UCSD-AML1 (cell line): ENCODE measurements around the gene PDXDC1.
A peak's percentile ranks its signal among the peaks of the same experiment; 100 is the strongest.
"Not testable (repeated sequence)": the region's sequence is repeated elsewhere in the genome, so short reads cannot be mapped to it uniquely, and the experiment has no call there.

Experiments used
- DNase-seq: peaks from one replicate; lab custom pipeline; 2025; ENCODE audit not compliant: unreplicated experiment; lab: John Stamatoyannopoulos, UW

Gene PDXDC1

DNA sequence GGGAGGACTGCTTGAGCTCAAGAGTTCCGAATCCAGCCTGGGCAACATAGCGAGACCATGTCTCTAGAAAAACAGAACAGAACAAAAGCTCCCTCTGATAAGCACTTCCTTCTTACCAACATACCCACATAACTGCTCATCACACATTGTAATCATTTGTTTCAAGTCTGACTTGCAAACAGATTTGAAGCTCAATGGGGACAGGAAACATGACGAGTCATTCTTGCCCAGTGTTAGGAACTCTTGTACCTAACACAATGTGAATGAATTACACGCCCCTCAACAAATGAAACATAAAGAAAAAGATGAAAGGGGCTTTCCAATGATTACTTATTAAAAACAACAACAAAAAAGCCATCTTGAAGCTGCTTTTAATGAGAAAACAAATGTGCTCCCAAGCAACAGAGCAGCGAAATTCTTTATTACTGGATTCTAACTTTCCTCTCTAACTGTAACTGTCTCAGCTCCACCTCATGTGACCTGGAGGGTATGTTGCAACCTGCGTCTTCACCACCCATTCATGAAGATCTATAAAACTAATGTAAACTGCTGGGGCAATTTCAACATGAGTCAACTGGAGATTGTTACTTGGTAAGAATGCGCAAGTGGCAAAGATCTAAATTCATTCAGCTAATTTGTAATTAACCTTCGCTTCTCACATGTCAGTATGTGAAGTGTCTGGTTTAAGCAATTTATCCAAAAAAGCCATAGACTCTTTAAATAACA is 87.4 kb downstream of the PDXDC1 start:
- DNase-seq, result not testable (repeated sequence)

DNA sequence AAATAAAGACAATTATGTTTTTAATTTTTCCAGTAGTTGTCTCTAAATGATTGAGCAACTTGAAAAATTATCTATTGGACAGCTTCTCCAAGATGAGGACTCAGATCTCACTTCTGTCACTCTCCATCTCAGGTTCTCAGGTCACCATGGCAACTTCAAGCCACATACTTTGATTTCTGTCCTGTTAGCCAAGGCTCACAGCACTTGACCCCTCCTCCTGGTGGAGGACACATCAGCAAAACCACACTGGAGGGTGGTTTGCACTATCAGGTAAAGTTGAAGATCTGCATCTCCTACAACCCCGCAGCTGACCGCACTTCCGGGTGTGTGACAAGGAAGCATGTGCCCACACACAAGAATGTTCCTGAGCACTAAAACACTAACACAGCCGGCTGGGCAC is 91.1 kb downstream of the PDXDC1 start:
- not testable (repeated sequence) for DNase-seq

DNA sequence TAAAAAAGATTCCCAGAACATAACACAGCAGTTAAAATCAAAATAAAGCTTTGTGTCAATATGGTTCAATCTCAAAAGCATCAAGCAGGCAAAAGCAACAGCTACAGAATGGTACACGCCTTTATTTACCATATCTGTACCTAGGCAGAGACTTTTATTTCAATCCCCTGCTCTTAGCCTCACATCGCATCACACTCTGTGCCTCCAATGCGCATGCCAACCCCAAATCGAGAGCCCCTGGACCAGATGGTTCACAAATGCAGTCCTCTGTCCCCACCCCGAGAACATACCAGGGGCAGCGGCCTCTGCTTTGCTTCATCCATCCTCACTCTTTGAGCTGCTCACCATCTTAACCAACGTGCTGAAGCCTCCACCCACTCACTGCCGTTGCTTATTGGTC is 91.9 kb downstream of the PDXDC1 start:
- not testable (repeated sequence) for DNase-seq

DNA sequence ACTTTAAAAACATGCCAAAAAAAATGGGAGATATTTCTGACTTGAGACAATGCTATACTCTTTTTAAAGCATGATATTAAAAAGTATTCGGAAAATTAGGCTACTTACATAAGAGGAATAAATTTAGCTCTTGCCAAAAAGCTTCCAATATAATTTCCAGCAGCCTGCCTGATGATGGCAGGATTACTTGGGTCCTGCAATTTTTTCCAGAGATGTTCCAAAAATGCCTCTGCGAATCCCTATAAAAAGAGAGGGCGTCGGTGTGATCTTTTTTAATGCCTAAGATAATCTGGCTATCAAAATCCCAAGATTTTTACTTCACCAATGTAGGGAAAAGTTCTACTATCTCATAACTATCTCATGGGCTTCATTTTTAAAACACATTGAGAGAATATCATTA is 96.2 kb downstream of the PDXDC1 start:
- DNase-seq, result not testable (repeated sequence)

DNA sequence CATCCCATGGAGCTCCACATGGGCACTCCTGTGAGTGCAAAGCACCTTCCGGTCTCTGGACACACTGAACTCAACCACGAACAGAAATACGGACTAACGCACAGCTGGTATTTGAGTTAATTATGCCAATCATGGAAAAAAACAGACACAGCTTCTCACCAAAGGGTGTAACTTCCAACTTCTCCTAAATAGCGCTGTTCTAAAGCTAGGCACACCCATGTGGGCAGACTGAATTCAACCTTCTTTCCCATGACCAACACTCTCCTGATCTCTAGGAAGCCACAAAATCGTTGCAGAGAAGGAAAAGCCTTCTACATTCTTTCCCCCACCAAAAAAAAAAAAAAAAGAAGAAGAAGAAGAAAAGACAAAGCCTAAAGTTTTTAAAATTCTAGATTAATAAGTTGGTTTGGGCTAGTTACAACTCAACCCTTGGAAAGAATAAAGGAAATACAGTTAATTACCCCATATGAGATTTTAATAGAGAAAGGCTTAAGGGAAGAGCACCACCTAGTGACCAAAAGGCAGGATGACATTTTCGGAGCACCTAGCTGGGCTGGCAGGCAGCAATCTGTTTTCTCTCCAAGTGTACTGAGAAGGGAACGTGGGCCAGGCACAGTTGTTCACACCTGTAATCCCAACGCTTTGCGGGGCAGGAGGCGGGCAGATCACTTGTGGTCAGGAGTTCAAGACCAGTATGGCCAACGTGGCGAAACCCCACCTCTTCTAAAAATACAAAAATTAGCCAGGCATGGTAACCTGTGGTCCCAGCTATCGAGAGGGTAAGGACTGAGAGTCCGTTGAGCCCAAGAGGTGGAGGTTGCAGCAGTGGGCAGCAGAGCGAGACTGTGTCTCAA is 97.3 kb downstream of the PDXDC1 start:
- not testable (repeated sequence) for DNase-seq

DNA sequence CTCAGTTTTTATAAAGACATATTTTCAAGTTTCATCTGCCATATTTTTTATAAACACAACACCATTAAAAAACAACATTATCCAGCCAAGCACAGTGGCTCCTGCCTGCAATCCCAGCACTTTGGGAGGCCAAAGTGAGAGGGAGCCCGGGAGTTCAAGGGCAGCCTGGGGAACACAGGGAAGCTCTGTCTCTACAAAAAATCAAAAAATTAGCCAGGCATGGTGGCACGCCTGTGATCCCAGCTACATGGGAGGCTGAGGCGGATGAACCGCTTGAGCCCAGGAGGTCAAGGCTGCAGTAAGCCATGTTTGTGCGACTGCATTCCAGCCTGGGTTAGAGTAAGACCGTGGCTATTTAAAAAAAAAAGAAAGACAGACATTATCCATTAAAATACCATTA is 98.3 kb downstream of the PDXDC1 start:
- no peak for DNase-seq

DNA sequence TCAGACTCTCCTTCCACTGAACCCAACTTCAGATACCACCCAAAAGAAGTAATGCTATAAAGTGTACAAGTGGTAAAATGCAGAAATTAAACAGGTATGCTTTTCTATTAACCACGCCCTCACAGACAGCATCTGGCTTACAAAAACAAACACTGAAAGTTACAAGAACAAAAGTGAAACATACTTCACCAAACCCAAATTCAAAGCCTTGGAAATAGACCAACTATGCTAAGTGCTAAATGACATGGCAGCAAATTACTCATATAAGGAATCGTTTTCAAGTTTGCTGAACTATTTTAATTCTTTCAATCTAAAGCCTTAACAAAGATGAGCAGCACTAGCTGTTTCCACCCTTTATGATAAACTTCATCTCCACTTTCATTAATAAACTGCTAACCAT is 101.3 kb downstream of the PDXDC1 start:
- not testable (repeated sequence) for DNase-seq

DNA sequence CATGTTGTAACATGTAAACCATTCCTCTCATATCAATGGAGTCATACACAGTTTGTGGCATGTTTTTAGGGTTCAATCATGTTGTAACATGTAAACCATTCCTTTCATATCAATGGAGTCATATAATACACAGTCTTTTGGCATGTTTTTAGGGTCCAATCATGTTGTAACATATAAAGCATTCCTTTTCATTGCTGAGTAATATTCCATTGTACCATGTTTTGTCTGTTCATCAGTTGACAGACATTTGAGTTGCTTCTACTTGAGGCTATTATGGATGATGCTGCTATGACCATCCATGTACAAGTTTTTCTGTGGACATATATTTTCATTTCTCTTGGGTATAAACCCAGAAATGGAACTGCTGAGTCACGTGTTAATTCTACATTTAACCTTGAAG is 106.1 kb downstream of the PDXDC1 start:
- DNase-seq, result not testable (repeated sequence)

DNA sequence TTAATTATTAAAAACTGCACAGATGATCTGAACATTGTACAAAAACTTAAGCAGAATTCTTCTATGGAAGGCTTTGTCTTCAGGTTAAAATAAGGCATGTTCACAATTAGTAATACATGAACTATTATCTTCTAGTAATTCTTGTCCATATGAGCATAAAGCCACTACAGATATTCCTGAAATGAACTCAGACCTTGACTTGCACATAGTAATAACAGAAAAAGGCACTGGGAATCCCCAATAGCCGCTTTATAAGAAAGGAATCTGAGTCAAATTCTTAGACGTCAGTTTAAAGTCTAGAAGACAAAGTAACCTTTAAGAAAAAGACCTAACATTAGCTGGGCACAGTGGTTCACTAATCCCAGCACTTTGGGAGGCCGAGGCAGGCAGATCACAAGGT is 108.0 kb downstream of the PDXDC1 start:
- DNase-seq, result not testable (repeated sequence)

DNA sequence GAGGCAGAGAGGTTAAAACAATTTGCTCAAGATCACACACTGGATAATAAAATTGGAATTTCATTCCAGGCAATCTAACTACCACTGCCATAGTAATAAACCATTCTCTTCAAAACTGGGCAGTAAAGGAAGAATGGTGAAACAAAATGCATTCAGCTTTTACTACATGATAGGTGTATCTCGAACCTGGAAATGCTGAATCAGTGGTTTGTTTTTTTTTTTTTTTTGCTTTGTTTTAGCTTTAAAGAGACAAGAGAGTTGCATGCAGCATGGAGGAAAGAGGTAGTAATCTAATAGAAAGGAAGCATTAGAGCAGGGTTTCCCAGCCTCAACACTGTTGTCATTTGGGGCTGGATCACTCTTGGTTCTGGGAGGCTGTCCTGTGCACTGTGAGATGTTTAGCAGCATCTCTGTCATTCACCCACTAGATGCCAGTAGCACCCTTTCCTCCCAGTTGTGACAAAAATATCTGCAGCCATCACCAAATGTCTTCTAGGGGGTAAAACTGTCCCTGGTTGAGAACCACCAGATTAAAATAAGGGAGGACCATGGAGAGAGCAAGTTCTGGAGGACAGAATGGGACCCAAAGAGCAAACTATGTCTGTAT is 115.9 kb downstream of the PDXDC1 start:
- not testable (repeated sequence) for DNase-seq

DNA sequence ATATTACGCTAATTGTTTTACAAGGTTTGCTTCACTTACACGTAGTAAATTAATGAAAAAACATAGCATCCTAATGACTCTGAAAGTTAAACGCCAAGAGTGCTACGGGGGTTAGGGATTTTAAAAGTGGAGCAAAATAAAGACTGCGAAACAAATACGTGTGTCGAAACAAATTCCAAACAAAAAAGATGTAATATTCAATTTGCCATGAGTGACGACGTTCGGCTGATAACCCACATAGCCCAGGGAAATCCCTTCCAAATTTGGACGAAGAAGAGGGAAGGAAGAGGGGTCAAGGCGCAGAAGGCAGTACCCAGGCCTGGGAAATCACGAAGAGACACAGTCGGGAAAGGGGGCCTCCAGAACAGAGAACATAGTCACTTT is 118.7 kb downstream of the PDXDC1 start:
- DNase-seq, result not testable (repeated sequence)

DNA sequence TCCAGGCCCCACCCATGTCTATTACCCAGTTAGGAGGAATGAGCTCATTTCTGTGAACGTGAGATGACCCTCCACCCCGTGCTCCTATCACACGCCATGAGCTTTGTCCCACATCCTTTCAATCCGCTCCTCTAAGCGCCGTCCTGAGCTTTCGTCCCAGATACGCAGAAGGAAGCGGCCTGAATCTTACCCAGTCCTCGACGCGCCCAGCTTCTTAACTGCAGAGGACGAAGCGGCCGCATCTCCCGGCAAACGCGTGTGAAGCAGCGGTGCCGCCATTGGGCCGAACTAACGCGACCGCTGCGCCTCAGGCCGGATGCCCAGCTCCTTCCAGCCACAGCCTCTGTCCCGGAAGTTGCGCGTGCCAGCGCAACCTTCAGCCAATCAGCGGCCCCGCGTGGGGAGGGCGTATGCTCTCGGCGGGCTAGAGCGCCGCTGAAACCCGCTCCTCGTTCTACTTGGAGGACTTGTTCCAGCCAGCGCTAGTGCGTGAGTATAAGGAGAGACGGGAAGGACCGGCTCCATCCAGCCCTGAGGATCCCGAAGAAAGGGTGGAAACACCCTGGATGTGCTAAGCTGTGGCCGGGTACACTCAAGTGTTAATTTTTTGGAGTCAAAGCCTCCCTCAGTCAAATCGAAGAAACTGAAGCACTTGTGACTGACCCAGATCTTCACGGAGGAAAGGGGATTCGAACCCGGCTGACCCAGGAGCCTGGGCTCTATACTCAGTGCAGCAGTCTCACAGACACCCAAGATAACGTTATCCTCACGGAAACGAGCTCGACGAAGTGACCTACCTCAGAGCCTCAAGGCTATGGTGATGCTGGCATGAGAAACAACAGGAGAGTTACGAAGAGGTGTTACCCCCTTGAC is 119.4 kb downstream of the PDXDC1 start, which contains the start of gene RRN3:
TSS of gene RRN3 (minus strand) at position 318 of the 873 bp plus-strand sequence. CDS start at position 279, 39 bp downstream.
- peak; percentile 94 for DNase-seq

DNA sequence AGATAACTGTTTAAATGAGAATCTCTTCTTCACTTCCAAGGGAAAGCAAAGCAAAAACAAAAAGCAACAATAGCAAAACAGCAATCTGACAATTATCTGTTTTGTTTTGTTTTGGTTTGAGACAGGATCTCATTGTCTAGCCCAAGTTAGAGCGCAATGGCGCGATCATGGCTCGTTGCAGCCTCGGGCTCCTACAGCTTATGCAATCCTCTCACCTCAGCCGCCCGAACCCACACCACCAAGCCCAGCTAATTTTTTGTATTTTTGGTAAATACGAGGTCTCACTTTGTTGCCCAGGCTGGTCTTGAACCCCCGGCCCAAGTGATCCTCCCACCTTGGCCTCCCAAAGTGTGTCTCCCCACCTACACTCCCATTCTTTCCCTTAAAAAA is 121.8 kb downstream of the PDXDC1 start:
- DNase-seq, result not testable (repeated sequence)

DNA sequence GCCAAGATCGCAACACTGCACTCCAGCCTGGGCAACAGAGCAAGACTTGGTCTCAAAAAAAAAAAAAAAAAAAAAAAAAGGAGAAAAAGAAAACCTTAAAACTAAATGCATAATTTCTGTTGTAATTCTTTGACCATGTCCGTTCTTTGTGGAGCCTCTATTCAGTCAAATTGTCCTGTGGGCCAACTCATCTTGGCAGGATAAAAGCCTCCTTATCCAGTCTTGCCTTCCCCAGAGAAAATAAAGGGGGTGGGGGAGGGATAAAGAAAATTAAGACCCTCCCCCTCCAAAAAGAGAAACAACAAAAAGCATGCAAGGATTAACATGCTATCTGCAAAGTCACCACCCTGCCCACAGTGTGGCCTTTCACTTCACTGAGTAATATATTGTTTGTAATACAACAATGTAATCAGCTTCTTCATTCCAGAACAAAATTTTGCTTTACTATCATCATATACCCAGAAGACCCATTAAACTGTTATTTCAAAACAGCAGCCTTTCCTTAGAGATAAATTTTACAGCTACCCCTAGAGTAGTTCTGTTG is 124.6 kb downstream of the PDXDC1 start:
- DNase-seq, result not testable (repeated sequence)

DNA sequence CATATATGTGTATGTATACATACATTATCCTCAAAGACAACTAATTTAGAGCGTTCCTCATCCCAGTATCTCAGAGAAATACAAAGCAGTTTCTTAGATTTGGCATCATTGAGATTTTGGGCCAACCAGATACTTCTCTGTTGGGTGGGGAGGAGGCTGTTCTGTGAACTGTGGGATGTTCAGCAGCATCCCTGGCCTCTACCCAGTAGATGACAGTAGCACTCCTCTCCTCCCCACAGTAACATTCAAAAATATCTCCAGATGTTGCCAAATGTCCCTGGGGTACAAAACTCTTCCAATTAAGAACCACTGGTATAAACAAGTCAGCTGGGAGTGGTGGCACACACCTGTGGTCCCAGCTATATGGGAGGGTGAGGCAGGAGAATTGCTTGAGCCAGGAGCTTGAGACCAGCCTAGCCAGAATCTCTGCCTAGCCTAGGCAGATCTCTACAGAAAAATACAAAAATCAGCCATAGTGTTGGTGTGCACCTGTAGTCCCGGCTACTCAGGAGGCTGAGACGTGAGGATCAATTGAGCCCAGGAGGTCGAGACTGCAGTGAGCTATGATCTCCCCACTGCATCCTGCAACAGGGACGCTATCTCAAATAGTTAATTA is 125.7 kb downstream of the PDXDC1 start:
- not testable (repeated sequence) for DNase-seq

DNA sequence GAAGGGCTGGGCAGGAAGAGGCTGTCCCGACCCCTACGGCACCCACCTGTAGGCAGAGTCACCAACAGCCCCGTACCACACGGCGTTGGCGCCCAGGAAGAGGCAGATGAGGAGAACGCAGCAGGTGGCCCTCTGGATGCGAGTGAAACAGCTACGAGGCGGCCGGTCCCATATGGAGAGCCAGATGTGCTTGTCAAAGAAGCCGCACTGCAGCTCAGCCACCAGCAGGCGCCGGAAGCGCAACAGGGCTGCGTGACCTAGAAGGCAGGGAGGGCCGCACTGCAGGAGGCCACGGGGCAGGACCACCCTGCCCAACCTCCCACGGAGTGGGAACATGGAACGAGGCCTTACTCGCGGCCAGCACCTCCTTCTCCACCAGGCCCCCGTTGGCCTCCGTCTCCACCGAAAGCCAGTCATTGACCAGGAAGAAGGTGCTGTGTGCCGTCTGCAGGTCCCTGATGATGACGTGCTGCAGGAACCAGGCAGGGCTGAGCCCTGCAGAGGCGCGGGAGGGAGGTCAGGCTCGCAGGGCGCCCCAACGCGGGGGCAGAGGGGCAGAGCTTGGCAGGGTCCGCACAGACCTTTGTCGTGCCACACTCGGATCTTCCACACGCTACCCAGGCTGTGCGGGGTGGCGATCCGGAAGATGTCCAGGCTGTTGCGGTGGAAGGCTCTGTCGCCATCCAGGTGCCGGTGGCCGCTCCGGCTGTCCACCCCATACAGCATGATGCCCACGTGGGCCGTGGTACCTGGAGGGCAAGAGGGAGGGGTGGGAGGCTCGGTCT is 153.0 kb downstream of the PDXDC1 start:
- not testable (repeated sequence) for DNase-seq

DNA sequence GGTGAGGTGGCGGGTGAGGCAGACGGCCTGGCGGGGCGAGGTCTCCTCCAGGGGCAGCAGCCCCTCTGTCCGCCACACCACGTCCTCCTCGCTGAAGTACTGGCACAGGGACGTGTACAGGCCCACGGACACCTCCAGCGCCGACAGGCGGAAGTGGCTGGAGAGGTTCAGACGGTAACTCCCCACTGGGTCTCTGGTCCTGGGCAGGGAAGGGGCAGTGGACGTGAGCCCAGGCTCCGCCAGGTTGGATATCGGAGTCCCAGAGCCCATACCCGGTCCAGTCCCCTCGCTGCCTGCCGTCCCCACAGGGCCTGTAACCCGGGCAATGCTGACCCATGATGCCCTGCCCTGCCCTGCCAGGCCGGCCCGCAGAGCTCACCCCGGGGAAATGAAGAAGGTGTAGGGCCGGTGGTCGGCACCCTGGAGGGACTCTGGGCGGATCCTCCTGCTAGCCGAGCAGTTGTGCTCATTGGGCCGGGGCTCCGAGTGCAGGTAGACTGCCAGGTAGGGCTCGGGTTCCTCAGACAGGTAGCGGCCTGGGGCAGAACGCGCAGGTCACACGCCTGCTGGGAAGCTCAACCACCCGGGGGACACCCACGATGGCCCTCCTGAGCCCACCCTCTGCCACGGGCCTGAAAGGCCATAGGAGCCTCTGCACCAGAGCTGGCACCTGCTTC is 155.6 kb downstream of the PDXDC1 start:
- not testable (repeated sequence) for DNase-seq

DNA sequence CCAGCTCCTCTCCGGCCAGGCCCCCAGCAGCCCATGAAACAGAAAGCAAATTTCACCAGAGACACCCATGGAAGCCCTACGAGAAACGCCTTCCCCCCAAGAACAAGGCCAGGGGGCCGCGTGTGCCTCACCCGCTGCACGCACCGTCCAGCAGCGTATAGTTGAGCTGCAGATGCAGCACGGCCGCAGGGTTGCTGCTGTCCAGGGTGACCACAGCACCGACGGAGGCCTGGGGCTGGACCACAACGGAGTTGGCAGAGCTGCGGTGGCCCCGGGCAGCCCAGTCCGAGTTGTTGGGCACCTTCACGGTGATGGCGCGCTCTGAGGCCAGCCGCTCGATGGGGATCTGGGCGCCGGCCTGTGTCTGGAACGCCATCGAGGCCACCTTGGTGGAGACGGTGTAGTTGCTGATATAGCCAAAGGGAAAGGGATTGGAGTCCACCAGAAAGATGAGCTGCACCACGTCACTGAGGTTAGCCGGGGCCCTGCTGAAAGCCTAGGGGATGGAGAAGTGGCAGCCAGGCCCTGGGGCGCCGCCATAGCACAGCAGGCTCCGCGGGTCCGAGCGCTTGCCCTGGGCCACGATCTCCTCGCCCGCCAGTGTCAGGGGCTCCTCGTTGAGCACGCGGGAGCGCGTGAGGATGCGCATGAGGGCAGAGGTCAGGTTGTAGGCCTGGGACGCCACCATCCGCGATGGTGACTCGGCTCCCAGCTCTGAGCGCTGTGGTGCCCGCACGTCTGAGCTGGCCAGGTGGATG is 156.3 kb downstream of the PDXDC1 start:
- not testable (repeated sequence) for DNase-seq
